CD4-positive, alpha-beta T cell treated with Interleukin-6 at 100 ng/mL for 8 hours (primary cell): ENCODE measurements around the gene SLC1A2.

Experiments used
- DNase-seq: peaks from one replicate; pipeline ENCODE4 v3.0.0-alpha.2; 2020; ENCODE audit warnings: mixed read lengths, low spot score

The SLC1A2 gene

DNA sequence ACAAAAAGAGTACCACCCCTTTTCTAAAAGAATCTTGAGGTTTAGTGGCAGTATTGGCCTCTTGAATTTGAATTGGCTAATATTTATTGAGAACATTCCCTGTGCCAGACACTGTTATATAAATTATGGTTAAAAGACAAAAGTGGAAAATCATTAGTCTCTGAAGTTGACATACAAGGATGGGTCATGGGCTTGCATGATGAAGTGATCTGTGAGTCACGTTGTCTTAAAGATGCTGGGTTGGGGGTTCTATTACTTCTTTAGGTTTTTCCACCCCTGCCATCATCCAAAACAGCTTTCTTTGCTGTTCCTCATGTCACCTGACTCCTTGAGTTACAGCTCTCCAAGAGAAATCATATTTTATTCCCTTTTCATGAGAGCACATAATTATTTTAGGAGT is 195.4 kb downstream of the SLC1A2 start:
- no peak for DNase-seq

DNA sequence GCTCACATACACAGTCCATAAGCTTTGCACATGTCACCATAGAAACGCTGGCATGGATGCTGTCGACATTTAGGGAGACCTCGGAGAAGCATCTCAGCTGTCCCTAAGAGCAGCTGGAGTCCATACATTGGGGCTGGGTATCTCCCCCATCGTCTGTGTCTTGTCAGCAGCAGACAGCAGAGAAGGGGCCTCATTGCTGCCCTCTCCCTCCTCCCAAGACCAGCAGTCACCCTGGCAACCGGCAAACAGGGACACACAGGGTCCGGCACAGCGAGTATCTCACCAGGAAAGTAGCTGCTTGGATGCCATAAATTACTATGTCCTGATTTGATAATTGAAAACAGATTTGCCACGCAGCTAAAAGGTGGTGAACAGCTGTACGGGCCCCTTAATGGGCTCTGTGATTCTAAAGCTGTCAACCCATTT is 196.0 kb downstream of the SLC1A2 start:
- DNase-seq, result no peak

DNA sequence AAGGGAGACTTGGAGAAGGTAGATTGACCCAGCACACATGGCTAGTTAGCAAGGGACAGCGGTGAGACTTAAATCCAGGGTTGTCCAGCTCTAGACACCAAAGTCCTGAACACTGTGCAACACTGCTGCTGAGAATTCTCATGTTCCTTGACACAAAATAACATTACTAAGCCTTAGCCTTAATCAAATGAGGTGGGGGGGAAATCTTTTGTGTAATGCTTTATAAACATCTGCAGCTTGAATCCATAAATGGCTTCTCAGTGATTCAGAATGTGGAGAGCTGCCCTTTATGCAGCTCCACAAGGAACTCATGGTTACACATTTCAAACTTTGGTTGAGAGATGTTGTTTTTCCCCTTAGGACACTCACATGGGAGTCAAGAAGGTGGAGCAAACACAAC is 200.4 kb downstream of the SLC1A2 start:
- DNase-seq, result no peak

DNA sequence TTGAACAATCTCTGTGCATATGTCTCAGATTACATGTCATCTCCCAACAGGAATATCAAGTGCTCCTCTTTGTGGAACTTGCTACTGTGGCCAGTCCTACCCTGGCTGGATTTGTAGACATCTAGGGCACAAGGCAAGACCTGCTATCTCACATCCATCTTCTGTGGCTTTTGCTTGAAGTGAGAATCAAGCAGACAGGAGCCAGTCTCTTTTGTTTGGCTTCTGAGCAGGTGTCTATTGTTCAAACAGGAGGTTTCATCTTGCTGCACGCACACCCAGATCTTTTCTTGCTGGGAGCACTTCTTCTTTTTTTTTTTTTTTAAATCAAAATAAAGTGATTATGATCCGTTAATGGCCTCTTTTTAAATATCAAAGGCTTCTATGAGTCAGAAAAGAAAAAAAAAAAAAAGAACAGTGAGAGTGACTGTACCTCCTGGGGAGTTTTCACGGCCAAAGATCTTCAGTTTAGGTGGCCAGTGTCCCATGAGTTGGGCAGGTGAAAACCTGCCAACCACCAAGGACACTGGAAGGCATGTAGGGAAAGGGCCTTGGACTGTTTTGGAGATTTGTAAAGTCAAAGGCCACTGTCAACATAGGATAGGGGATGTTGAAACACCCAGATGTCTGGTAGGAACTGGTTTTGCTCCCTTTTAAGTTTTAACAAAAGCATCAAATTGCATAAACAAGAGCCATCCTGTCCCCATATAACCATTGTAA is 202.2 kb downstream of the SLC1A2 start:
- DNase-seq, result peak; percentile 62

DNA sequence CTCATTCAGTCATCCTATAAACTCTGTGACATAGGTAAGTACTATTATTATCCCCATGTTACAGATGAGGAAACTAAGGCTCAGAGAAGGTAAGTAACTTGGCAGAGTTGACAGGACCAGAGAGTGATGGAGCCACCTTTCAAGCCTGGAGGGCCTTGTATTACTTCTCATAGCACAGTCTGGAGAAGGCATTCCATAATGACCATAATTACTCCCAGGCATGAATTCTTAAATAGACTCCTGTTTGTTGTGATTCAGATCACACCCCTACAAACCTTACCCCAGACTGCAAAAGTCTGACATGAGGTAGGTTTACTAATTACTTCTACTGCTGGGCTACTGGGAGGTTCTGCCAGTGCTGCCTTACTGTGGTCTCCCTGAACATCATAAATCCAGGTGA is 203.4 kb downstream of the SLC1A2 start:
- DNase-seq, result no peak

DNA sequence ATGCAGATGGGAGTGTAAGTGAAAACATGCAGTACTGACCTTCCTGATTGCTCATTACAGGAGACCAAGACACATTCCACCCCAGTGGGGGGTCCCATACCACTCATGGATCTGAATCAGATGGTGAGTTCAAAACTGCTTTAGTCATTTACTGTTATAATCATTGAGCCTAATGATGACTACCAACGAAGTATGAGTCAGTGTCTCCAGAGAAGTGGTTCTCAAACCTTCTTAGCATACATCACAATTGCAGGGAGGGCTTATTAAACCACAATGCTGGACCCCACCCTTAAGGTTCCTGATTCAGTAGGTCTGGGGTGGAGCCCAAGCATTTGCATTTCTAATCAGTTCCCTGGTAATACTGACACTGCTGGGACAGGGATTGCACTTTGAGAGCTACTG is 204.6 kb downstream of the SLC1A2 start:
- DNase-seq, result peak; percentile 25

DNA sequence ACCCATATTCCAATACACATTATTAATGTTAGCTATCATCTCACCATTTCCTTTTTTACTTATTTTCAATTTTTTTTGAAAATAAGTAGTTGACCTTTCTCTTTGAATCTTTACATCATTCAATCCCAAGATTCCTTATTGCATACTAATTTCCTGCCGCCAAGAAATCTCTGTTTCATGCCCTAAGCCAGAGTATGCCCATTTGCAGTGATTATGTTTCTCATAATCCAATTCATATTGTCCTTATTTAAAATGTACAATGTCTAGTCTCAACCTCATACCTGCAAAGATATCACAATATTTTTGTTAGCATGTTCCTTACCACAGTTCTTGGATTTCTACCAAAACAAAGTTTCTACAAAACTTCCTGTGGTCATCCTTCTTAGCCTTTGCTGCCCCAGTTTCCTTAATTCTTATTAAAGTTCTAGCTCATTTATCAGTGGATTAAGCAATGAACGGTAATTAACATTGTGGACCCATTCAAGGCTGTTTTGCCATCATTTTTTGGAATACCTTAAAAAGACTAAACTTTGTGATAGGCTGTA is 205.1 kb downstream of the SLC1A2 start:
- no peak for DNase-seq

DNA sequence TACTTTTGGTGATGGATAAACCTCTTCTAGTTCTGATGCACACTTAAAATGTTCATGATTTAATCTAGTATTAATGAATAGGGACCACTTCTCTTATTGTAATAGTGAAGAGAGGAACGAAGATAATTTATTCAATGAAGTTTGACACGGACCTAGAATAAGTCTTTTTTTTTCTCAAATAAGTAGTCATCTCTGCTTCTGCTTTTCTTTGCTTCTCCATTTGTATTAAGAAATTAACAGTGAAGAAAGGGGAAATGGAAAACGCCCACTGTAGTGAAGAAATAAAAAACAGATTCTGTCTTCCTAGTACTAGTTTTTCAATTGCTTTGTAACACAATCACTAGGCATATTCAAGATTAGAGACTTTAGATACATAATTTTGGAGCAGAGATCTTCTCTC is 207.4 kb downstream of the SLC1A2 start:
- no peak for DNase-seq

DNA sequence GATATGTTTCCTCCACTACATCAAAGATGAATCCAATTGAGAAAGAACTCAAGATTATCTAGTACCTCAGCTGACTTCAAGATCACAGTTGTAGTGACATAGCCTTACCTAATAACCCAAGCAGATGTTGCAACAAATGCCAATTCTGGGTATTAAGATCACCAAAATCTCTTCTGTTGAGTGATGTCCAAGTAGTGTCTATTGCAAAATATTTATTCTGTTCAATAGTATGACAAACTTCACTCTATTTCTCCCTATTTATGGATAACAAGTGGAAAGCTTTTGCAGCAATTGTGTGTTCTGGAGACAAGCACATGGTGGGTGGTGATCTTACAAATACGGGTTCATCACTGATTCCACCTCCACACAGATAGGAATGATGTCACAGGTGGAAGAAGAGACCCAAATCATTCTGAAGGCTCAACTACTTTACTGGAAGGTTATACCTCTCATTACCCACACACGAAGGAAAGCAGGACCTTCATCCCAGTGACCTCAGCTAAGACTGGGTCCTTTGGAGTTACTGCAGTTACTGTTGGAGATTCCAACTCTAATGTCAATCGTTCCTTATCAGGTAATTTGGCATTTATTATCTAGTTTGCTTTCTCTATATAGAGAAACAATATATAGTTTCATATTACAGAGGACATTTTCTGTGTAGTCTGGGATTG is 208.3 kb downstream of the SLC1A2 start:
- DNase-seq, result no peak

DNA sequence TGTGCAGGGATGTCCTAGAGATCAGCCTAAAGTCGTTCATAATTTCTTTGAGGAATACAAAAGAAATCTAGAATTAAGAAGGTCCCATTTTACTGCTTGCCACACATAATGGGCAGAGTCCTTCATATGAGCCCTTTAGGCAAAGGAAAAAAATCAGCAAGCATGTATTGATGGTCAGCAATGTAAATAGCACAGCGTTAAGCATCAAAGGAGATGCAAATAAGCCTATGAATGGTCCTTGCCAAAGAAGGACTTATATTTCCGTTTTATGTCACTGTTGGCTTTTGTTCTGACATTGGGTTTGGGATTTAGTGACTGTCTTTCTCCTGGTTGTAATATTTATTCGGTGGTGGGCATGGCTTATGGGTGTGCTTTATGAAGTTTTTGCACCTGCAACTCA is 210.6 kb downstream of the SLC1A2 start:
- DNase-seq, result no peak

DNA sequence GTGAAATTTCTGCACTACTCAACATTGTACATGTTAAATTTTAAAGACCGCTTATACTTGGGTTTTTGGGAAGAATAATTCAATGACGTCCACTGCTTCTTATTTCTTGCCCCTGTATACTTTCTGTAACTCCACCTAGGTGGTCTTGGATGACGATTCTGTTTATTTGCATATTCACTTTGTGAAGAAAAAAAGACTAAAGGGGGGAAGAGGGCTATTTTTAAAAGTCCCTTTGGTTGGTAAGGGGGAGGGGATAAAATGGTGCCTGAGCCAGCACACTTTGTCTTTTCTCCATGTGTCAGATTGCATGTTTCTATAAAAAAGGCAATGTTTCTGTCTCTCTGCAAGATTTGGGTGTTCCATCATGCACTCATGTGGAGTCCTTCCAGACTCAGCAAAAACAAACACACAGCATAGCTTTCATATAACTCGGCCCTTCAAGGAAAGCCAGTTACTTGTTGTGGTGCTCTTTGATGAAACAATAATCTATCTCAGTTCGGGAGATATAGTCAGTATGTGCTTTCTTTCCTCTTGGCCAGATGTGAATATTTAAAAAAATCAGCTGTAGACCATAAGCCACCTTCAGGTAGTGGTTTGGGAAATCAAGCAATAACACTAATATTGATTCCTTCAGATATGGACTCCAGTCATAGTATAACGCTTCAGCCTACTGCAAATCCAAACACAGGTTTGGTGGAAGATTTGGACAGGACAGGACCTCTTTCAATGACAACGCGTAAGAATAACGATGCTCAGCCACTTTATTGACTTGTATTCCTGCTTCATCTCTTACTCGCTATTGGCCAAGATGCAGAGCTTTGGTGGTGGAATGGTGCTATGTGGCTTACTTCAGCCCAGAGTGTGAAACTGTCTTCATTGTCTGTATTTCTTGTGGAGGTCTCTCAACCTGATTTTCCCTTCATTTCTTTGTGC is 211.6 kb downstream of the SLC1A2 start:
- no peak for DNase-seq

DNA sequence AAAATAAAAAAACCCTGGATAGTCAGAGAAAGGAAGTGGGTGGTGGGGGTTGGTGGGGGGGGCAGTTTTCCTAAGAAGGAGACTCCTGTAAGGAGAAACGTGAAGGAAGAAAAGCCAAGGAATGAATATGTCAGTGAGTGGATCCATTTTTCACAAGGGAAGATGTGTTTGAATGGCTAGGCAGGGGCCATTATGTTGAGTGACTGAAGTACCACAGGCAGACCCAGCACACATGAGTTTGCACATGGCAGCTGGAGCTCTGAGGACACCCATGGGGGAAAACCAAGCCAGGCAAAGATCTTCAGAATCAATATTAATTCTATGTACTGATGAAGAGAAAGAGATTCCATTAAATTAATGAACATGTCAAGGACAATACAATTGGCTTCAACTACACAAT is 212.7 kb downstream of the SLC1A2 start:
- DNase-seq, result no peak

DNA sequence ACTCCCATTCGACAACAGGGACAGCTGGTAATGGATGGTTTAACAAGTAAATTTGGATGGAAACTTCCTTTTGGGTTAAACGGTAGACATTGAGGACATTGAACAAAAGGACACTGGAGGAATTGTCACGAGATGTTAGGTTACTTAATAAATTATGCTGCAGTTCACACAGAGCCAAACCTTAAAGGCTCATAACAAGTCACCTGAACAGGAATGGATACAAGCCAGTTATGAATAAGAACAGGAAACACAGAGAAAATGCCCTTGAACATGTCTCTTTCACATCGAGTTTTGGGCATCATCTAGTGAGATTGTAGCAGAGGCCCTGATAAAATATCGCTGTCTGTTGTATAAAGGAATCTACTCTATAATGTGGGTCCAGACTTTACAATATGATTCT is 214.7 kb downstream of the SLC1A2 start:
- no peak for DNase-seq
